ENCODE measurements around the gene CLIP3. TPM values are rescaled to one million over a fixed set of nuclear protein-coding genes. Genes with fewer than 3 reads are reported as not detected.

Gene CLIP3
- total and polyA plus RNA-seq, 2 of the 13 experiments (the other 11 are each of a cell fraction or from before 2014, with no cell fraction given) = 0.15 to 1.2 TPM

DNA sequence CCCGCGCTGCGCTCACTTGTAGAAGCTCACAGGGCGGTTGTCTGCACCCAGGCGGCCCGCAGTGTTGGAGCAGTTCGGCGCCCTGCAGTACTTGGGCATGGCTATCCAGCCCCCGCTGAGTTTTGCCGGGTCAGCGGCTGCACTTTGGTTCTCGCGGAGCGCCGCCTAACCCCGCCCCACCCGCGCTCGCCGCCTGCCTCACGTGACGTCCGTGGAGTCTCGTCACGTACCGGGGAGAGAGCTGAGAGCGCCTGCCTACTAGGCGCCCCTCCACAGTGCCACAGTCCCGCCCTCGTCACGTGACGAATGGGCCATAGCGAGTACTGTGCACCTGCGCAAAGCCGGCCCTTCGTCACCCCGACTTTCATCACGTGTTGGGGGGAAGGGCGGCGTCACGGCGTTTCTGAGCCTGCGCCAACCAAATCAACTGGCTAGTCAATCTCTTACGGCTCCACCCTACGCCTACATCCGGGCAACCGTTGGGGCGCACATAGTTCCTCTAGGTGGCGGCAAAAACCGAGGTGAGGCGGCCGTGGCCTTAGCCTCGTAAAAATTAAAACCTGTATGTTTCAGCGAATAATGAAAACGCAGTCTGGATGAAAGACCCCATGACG lies 21.6 kb upstream of the CLIP3 start, which contains the start of gene THAP8 (continued):
- TF ChIP-seq, protein P1, sequence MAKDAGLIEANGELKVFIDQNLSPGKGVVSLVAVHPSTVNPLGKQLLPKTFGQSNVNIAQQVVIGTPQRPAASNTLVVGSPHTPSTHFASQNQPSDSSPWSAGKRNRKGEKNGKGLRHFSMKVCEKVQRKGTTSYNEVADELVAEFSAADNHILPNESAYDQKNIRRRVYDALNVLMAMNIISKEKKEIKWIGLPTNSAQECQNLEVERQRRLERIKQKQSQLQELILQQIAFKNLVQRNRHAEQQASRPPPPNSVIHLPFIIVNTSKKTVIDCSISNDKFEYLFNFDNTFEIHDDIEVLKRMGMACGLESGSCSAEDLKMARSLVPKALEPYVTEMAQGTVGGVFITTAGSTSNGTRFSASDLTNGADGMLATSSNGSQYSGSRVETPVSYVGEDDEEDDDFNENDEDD (CRISPR knock-in tag; IDR thresholded peaks at IDR 0.05; ENCODE audit: borderline replicate concordance) = peak; percentile 54
- TF ChIP-seq, protein P2, sequence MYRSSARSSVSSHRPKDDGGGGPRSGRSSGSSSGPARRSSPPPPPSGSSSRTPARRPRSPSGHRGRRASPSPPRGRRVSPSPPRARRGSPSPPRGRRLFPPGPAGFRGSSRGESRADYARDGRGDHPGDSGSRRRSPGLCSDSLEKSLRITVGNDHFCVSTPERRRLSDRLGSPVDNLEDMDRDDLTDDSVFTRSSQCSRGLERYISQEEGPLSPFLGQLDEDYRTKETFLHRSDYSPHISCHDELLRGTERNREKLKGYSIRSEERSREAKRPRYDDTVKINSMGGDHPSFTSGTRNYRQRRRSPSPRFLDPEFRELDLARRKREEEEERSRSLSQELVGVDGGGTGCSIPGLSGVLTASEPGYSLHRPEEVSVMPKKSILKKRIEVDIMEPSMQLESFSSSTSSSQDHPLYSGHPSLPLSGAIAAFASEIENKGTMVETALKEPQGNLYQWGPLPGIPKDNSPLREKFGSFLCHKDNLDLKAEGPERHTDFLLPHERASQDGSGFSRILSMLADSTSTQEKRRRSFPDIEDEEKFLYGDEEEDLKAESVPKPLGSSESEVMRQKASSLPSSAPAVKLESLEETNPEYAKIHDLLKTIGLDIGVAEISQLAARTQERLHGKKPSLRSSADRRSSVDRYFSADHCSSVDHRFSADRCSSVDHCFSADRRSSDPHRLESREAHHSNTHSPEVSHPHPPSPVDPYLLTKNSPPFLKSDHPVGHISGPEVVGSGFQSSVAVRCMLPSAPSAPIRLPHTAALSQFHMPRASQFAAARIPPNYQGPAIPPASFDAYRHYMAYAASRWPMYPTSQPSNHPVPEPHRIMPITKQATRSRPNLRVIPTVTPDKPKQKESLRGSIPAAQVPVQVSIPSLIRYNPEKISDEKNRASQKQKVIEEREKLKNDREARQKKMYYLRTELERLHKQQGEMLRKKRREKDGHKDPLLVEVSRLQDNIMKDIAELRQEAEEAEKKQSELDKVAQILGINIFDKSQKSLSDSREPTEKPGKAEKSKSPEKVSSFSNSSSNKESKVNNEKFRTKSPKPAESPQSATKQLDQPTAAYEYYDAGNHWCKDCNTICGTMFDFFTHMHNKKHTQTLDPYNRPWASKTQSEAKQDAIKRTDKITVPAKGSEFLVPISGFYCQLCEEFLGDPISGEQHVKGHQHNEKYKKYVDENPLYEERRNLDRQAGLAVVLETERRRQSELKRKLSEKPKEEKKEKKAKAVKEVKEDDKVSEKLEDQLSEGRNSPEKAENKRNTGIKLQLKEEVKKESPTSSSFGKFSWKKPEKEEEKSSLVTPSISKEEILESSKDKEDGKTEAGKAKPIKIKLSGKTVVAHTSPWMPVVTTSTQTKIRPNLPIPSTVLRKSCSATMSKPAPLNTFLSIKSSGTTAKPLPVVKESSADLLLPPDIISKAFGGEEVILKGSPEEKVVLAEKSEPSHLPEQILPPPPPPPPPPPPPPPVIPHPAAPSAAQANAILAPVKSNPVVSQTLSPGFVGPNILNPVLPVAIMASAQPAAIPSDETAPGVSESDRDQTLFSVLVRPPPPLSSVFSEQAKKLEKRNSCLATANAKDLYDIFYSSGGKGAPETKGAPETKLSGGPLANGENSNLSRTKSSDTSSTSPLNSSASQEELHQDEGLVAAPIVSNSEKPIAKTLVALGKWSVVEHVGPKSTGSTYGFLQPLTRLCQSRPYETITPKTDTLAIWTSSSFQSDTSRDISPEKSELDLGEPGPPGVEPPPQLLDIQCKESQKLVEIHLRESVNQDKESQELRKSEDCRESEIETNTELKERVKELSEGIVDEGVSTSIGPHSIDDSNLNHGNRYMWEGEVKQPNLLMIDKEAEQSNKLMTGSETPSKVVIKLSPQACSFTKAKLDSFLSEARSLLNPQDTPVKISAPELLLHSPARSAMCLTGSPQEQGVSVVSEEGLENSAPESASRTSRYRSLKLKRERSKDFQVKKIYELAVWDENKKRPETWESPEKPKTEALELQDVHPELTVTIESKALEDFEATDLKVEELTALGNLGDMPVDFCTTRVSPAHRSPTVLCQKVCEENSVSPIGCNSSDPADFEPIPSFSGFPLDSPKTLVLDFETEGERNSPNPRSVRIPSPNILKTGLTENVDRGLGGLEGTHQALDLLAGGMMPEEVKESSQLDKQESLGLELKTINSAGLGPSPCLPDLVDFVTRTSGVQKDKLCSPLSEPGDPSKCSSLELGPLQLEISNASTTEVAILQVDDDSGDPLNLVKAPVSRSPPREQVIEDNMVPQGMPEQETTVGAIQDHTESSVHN (CRISPR knock-in tag; IDR thresholded peaks at IDR 0.05) = no peak
- no peak for TF ChIP-seq CCAR2 (optimal IDR thresholded peaks at IDR 0.05; ENCODE audit: low read depth, low read length)
- TF ChIP-seq, protein P3, sequence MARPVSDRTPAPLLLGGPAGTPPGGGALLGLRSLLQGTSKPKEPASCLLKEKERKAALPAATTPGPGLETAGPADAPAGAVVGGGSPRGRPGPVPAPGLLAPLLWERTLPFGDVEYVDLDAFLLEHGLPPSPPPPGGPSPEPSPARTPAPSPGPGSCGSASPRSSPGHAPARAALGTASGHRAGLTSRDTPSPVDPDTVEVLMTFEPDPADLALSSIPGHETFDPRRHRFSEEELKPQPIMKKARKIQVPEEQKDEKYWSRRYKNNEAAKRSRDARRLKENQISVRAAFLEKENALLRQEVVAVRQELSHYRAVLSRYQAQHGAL (CRISPR knock-in tag; IDR thresholded peaks at IDR 0.05; ENCODE audit: not compliant biosample characterization) = peak; percentile 30
- no peak for TF ChIP-seq ZSCAN29 (CRISPR knock-in tag; conservative IDR thresholded peaks at IDR 0.05)
- peak; percentile 71; the same call in 1 of the 2 replicates for TF ChIP-seq DNMT3B (CRISPR knock-in tag; conservative IDR thresholded peaks at IDR 0.05)
- peak; percentile 100 for TF ChIP-seq BHLHE40 (IDR thresholded peaks at IDR 0.05; ENCODE audit: low read length)
- TF ChIP-seq, protein P4, sequence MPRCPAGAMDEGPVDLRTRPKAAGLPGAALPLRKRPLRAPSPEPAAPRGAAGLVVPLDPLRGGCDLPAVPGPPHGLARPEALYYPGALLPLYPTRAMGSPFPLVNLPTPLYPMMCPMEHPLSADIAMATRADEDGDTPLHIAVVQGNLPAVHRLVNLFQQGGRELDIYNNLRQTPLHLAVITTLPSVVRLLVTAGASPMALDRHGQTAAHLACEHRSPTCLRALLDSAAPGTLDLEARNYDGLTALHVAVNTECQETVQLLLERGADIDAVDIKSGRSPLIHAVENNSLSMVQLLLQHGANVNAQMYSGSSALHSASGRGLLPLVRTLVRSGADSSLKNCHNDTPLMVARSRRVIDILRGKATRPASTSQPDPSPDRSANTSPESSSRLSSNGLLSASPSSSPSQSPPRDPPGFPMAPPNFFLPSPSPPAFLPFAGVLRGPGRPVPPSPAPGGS (CRISPR knock-in tag; IDR thresholded peaks at IDR 0.05) = peak; percentile 88; the same call in 1 of the 2 replicates
- TF ChIP-seq HNRNPLL (IDR thresholded peaks at IDR 0.05; ENCODE audit: low read depth, low read length, poor library complexity, severe bottlenecking) = peak; percentile 80
- TF ChIP-seq PHF8 (CRISPR knock-in tag; IDR thresholded peaks at IDR 0.05) = peak; percentile 83
- peak; percentile 63 for TF ChIP-seq TEAD3 (CRISPR knock-in tag; optimal IDR thresholded peaks at IDR 0.05; ENCODE audit: borderline replicate concordance)
- TF ChIP-seq SP2 (CRISPR knock-in tag; IDR thresholded peaks at IDR 0.05) = no peak
- TF ChIP-seq SRY (CRISPR knock-in tag; IDR thresholded peaks at IDR 0.05) = peak; percentile 92
- no peak for TF ChIP-seq ZNF720 (CRISPR knock-in tag; IDR thresholded peaks at IDR 0.05)
- TF ChIP-seq, protein P5, sequence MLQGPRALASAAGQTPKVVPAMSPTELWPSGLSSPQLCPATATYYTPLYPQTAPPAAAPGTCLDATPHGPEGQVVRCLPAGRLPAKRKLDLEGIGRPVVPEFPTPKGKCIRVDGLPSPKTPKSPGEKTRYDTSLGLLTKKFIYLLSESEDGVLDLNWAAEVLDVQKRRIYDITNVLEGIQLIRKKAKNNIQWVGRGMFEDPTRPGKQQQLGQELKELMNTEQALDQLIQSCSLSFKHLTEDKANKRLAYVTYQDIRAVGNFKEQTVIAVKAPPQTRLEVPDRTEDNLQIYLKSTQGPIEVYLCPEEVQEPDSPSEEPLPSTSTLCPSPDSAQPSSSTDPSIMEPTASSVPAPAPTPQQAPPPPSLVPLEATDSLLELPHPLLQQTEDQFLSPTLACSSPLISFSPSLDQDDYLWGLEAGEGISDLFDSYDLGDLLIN (CRISPR knock-in tag; IDR thresholded peaks at IDR 0.05; ENCODE audit: borderline replicate concordance) = no peak
- TF ChIP-seq CC2D1A (CRISPR knock-in tag; IDR thresholded peaks at IDR 0.05) = no peak
- TF ChIP-seq NPAS2 (CRISPR knock-in tag; IDR thresholded peaks at IDR 0.05; ENCODE audit: borderline replicate concordance) = no peak

Data from HepG2 (cell line).